Stimulated activated CD8-positive, alpha-beta memory T cell treated with anti-CD3 and anti-CD28 coated beads, Interleukin-15, amount 100 ng/mL, for 48 hours (primary cell): ENCODE data around the gene CAMTA1.

Source experiments
- DNase-seq, 2 donors: peaks; one replicate each; pipeline ENCODE4 v3.0.0-alpha.2; 2020; ENCODE audit warnings: low read depth in 2 of 2

CAMTA1 gene

DNA sequence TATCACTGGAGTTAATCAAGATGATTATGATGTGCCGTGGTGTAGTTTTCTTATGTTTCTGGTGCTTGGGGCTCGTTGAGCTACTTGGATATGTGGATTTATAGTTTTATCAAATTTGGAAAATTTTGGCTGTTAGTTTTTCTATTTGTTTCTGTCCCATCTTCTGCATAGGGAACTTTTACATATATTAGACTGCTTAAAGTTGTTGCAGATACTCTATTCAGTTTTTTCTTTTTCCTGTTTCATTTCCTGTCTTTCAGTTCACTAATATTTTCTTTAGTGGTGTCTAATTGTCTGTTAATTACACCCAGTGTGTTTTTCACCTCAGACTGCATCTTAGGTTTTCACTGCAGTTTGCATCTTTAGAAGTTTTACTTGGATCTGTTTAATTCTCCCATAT is 247.7 kb downstream of the CAMTA1 start:
- no peak for DNase-seq

DNA sequence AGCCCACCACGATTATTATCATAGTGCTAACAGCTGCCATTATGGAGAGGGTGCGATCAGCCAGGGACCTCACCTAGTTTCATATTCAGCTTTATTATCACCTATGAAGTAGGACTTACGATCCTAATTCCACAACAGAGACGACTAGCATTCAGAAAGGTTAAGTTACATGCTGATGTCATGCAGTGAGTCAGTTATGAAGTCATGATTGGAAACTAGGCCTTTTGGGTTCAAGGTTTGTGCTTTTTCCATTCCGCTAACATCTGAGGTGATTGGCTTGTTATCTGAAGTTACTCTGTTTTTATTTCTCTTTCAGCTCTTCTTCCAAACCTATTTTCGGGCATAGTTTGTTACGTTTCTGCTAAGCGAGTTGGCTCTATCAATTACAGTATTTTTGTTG is 251.1 kb downstream of the CAMTA1 start:
- no peak for DNase-seq

DNA sequence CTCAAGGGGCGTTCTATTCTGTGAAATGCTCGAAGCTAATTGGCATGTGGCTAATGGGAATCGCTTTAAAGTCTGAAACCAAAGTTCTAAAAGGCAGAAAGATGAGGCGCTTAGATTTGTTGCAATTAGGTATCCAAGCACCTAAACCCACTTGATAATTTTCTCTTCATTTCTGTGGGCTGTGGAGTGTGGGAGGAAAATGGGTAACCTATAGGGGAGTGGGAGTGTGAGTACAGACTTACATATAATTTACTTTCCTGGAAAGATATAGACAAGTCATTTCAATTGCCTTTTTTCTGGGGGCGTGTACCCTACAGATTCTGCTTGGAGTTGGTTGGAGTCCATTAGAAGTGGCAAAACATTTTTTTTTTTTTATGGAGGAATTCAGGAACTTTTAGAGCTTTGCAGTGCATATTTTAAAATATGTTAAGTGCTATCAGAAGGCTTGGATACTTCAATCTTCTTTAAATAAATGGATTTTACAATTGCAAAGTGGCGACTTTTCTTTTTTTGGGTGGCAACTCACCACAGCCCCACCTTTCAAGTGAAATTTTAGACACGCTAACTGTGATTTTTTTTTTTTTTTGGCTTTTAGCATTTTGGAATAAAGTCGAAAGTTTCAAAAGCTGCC is 254.5 kb downstream of the CAMTA1 start:
- DNase-seq = no peak

DNA sequence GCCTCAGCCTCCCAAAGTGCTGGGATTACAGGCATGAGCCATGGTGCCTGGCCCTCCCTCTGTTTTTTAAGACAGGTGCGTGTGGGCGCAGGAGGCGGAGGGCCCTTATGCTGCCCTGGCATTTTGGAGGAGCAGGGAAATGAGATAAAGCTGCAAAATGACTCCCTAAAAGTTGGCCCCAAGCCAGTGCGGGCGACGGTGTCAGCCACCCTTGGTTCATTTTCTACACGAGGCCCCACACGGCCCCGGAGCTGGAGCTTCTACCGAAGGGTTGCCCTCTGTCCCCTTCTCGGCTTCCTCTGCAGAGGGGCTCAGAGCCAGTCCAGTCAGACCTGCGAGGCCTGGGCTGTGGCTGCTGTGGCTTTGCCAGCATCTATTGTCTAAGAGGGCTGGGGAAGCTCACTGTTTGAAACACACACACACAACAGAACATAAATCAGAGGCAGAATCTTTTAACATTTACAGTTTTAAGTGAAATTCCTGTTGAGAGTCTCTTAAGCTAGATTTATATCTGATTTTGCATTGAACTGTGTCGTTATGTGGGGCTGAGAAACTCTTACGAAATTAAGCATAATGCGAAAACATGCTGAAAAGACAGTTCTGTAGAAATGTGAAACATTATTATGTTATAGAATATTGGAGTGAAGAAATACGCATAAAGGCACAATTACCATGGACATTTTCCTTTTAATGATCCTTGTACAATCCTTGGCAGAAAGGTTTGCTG is 255.9 kb downstream of the CAMTA1 start:
- DNase-seq = no peak

DNA sequence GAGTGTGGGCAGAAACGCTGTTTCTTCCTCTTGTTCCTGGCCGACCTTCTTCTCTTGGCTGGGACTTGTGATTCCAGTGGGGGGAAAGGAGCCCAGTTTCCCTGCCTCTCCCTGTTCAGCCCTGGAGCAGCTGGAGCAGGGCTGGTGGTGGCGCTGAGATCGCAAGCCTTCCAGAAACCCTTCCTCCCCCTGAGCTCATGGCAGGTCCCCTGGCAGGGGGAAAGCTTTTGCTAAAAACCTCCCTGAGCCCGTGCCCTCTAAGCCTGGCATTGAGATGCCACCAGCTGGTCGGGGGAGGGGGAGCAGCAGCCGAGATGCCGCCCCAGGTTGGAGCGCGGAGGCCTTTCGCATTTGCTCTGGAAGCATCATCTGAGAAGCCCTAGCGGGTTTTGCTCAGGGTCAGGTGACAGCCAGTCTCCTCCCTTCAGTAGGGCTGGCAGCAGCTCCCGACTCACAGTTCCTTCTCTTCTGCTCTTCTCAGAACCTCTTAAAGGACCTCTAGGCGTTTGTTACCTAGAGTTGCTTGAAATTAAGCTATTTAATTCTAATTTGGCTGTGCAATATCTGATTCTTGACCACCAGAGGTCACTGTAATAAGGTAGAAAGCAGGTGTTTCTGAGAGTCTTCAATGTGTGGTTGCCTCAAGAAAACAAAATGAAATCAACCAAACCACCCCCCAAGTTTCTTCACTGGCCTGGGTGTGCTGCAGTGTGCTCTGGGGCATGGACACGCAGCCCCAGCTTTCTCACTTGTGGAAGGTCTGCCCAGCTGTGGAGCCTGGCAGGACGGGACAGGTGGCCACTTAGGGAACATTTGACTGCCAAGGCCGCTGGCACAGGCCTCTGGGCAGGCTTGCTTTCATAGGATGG is 257.3 kb downstream of the CAMTA1 start:
- DNase-seq = no peak

DNA sequence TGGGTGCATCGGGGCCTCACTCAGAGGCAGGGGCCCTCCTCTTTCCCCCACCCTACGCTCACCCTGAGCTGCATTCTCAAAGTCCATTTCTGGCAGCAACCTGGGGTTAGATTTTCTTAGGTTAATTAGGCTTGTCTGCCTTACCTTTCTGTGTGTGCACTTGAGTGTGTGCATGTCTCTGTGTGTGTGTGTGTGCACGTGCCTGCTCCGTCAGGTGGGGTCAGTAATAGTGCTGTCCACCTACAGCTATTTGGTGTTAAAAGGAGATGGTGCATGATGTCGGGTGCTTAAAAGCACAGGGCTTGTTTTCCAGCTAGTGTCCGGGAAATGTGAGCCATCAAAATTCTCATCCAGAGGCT is 257.9 kb downstream of the CAMTA1 start:
- DNase-seq = no peak

DNA sequence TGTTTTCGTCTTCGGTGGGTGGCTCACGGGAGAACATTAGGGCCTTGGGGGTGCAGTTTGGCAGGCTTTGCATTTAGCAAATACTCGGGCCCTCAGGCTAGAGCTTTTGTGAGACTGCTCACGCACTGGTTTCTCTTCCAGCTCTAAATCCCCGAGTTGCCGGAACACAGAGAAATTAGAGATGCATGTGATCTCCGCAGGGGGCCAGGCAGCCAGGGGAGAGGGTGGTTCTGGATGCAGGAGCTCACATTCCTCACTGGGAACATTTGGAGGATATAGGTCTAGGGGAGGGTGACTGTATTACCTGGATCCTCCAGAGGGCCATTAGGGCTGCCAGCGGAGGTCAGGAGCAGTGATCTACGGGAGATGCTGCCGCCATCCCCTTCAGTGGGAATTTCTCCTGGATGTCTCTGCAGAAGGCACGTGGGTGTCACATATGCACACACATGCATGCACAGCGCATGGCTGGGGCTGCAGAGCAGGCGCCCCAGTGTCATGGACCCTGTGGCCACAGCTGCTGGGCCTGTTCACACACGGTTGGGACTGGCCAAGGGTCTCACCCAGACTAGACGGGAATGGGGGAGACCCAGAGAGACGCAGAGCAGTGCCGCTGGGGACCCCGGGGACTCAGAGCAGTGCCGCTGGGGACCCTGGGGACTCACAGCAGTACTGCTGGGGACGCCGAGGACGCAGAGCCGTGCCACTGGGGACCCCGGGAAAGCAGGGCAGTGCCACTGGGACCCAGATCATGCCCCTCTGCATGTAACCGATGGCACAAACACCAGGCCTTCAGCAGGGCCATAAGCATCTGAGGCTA is 258.7 kb downstream of the CAMTA1 start:
- no peak for DNase-seq

DNA sequence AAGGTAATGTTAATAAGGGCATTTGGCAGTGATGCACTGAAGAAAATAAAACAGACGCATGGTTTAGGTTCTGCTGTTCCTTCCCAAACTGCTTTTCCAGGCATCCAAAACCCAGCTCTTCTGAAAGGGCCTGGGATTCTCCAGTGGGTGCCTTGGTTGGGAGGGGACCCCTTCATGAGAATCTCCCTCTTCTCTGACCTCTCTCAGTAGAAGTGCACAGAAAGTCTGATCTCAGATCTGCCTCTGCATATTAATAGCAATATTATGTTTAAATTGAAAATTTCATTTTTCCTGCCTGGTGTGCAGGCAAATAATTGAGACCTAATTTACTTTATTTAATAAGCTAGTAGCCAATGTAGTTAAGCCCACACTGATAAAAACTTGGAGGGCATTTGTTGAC is 260.6 kb downstream of the CAMTA1 start:
- no peak for DNase-seq

DNA sequence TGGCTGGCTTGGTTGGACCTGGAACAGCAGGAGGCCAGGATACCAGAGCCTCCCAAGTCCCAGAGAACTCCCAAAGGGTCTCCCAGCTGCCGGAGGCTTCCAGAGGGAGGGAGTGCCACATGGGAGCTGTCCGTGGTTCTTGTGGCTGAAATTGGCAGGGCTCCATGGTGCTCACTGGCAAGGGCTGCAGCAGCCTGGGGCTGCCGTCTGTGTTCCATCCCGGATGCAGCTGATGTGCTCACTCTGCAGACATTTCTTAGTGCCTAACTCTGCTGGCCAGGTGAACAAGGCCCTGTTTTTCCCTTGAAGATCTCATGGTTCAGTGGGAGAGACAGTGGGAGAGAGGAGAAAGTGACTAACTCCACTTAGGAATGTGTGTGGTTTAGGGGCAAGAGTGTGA is 261.1 kb downstream of the CAMTA1 start:
- DNase-seq = no peak

DNA sequence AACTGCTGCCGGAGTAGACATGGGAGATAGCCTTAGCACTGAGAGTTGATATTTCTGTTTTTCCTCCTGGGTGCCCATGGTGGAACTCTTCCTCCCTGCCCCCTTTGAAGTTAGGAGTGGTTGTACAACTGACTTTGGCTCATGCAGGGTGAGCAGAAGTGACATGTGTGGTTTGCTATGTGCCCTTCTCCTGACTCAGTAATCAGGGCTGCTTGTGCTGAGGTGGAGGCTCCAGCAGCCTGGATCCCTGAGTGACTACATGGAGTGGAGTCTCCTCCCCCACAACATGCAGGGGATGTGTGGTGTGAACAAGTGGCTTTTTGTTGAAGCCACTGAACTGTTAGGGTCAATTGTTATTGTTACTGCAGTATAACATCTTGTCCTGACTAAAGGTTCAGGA is 261.6 kb downstream of the CAMTA1 start:
- no peak for DNase-seq

DNA sequence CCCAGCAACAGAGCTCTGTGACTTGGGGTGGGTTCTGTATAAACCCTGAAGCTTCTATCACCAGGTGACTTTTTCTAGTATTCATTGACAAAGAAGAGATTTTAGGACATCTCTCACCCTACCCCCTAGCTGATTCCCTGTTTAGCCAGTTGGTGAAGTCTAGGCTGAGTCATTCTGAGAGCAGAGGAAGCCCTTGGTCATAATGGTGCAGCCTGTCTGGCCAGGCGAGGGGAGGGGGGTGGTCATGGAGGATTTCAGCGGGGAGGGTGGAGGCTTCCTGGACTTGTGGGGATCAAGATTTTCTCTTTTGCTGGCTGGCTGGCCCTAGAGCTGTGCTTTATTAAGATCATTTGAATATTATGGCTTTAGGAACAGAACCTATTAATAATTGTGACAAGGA is 262.6 kb downstream of the CAMTA1 start:
- no peak for DNase-seq

DNA sequence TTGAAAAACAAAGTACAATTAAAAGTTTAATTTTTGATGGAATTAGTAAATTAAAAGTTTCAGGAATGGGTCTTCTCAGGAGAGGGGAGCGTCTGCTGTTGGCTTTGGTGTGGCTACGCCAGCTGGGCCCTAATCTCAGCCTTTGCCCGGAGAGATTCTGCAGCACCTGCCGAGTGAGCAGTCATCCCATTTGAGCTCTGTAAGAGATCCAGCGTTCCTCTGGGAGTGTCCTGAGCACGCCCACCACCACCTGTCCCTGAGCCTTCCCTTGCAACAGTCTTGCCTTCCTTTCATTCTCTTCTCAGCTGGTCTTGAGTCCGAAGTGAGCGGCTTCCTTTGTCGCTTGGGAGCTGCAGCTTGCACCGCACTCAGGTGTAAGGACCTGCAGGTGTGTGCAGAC is 263.1 kb downstream of the CAMTA1 start:
- no peak for DNase-seq

DNA sequence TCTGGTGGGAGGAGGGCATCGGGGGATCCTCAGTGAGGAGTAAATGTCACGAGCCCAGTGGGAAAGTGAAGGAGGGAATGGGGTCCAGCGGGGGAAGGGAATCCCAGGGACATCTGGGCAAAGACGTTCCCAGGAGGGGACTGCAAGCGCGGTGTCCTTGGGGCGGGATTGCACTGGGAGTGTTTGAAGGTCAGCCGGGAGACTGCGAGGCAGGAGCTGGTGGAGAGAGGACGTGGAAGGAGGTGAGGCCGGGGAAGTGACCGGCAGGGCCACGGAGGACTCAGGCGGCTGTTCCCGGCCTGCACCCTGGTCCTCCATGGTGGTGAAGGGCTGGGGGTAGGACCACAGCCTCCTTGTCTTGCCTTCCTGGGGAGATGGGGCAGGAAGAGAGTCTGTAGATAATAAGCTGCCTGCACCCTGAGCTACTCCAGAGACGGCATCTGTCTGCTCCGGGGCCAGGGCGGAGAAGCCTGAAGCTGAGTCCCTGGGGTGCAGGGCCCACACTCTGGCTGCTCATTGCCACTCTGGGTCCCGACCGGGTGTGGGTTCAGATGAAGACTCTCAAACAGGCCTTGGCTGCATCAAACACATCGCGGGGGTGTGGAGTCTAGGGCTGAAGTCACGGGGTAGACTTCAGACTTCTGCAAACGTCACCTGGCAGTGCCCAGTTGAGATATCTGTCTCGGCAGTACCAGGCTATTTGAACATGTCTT is 264.8 kb downstream of the CAMTA1 start:
- no peak for DNase-seq

DNA sequence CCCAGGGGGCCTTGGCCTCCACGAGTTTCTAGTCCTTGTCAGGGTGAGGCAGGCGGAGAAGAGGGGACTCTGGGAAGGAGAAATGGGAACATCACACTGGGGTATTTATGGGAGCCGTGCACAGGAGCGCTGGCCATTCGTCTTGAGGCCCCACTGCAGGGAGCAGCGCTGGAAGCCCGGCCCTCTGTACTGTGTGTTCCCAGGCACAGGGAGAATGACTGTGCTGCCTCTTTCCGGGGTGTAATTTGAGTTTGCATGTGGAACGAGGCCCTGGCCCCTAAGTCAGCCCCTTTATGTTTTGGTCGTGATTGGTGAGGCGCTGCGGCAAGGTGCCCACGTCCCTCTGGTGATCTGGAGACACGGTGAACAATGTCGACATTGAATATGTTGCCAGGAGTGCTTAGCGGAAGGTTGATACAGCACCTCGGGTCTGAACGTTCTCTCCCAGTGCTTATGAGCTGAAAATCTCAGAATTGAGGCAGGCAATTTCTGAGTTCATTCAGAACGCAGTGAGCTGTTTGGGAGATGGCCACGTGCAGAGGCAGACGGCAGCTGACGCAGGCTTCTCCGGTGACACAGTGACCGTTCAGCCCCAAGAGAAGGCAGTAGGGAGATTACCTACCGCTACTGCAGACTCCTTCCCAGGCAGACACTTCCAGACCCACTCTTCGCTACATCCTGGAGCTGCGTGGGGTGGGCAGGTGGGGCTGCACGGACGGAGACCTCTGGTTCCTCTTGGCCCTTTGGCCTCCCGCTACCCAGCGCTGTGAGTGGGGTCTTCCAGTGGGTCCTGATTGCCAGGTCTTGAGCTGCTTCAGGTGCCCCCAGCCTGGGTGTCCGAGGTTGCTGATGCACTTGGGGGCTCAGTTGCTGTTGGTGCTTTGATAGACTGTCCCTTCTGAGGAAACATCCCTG is 265.8 kb downstream of the CAMTA1 start:
- DNase-seq = no peak

DNA sequence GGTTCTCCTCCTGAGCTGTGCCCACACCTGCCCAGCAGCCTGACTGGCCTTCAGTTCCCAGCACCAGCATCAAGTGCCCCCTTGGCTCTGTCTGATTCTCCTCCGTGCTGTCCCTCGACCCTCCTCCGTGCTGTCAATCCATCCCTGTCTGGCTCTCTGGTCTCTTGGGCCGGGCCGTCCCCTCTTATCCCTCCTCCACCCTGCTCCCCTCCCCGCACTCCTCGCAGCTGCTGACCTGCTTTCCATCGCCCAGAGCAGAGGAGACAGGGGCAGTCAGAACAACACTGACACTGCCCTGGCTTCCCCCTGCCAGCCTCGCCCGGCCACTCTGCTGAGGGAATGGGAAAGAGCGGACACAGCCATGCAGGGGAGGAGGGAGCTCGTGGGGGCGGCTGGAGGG is 267.4 kb downstream of the CAMTA1 start:
- no peak for DNase-seq

DNA sequence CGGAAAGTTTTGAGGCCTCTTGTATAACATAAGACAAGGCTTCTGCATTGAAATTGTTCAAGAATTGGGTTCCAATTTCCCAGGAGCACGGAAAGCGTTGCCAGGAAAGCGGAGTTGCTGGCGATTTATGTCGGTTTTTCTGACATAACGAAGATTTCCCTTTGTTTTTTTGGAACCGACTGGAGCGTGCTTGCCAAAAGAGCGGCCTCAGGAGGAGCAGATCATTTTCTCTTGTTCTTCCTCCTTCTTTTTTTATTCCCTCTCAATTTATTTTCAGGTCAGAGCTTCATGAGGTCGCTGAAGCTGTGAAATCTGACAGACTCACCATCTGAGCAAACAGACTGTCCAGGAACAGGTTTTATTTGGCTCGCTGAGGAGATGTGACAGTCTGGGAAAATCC is 275.5 kb downstream of the CAMTA1 start:
- no peak for DNase-seq

DNA sequence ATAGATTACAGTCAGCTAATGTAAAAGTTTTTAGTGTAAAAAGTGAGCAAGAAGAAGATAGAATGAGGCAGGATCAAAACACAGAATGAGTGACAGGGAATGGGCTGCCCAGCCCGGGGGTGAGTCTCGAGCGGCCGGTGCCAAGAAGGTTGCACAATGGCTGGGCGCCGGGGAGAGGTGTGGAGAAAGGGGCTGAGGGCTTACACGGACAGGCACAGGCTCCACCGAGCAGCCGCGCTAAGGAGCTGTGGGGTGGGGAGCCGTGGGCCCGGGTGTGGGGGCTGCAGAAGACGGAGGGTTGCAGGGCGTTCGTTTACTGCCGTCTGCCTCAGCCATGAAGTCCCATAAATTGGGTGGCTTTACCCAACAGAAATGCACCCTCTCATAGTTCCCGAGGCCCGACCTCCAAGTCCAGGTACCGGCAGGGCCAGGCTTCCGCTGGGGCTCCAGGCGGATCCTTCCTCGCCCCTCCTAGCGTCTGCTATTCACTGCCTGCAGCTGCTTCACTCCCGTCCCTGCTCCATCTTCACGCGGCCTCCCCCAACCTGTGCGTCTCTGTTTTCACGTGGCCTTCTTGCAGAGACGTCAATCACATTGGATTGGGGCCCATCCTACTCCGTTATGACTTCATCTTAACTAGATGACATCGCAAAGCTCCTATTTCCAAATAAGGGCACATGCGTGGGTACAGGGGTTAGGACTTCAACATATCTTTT is 277.2 kb downstream of the CAMTA1 start:
- no peak for DNase-seq

DNA sequence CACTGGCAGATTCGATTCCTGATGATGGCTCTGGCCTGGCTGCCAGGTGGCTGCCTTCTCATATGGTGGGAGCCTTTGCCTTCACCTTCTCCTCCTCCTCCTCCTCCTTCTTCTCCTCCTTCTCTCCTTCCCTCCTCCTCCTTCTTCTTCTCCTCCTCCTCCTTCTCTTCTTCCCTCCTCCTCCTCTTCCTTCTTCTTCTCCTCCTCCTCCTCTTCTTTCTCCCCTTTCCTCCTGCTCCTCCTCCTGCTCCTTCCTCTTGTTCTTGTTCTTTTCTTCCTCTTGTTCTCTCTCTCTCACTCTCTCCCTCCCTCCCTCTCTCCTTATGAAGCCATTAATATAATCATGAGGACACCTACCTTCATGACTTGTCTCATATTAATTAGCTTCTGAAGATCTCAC is 278.7 kb downstream of the CAMTA1 start:
- no peak for DNase-seq

DNA sequence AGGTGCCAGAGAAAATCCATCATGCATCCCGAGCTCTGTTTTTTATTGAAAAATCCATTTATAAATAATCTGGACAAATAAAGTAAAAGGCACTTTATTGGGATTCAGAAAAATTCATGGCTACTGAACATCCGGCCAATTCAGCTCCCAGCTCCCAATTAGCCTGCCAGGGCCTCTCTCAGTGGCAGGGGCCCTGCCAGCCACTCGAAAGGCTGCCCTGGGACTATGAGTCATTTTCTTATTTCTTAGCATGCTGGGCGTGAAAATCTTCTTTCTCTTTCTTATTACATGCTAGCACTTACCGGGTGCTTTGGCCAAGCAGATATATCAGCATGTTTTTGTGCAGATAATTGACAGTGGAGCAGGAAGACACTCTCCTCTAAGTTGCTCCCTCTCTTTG is 283.3 kb downstream of the CAMTA1 start:
- DNase-seq = no peak

DNA sequence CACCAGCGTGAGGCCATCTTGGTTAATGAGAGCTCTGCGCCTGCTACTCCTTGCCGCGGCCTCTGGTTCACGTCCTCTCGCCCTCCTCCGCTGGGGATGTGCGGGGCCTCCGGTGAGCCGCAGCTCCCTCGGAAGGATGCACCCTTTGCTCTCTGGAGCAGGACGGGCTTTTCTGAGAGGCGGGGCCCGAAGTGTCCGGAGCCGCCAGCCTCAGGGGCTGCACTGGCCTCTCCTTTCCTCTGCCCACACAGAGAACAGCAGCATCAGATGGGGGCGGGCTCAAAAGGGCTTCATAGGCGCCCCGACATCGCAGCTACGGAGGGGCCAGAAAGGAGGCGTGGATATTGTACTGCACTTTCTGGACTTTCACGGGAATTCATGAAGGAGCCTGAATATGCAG is 284.7 kb downstream of the CAMTA1 start:
- no peak for DNase-seq
